ENCODE data around the gene PHEX.
"Not testable (repeated sequence)": the region's sequence is repeated elsewhere in the genome, so short reads cannot be mapped to it uniquely, and the experiment has no call there.

PHEX gene

DNA sequence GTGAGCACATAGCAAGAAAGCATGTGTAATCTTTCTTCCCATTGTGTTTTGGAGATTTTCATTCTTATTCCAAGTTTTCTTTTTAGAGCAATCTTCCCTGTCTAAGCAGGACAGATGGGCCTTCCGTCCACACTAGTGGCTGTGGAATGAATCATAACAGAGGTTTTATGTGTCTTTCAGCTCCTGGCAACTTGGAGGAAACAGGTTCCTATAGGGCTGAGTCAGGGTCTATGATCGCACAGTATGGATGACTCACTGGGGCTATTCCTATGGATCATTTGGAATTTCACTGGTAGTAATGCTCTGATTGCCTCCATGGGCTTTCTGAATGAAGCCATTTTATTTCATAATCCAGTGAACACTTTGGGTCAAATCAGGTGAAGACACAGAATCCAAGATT is 188.8 kb downstream of the PHEX start:
- DNase-seq (ENCODE audit: low read depth in 1 of 2, low spot score in 1 of 2): no peak

DNA sequence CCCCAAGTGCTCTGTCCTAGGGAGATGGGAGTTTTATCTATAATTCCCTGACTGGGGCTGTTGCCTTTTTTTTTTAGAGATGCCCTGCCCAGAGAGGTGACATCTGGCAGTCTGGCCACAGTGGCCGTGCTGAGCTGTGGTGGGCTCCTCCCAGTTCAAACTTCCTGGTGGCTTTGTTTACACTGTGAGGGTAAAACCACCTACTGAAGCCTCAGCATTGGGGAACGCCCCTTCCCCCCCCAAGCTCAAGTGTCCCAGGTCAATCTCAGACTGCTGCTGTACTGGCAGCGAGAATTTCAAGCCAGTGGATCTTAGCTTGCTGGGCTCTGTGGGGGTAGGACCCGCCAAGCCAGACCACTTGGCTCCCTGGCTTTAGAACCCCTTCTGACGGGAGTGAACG is 202.3 kb downstream of the PHEX start:
- no peak for DNase-seq (ENCODE audit: low read depth in 1 of 2, low spot score in 1 of 2)

DNA sequence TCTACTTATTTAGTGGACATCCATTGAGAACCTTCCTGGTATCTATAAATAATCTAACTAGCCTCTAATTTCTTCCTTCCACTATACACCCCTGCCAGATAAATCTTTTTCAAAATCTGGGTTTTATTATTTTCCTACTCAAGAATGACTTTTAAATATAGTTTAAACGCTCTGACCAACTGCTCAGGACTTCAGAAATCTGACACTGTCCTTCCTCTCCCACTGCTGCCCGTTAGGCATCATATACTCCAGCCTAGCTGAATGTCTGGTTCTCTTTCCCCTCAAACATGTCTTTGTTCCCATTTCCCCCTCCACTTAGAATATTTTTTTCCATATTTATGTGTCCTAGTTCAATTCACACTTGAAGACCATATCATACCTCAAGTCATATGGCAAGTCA is 205.4 kb downstream of the PHEX start:
- DNase-seq (ENCODE audit: low read depth in 1 of 2, low spot score in 1 of 2): no peak

DNA sequence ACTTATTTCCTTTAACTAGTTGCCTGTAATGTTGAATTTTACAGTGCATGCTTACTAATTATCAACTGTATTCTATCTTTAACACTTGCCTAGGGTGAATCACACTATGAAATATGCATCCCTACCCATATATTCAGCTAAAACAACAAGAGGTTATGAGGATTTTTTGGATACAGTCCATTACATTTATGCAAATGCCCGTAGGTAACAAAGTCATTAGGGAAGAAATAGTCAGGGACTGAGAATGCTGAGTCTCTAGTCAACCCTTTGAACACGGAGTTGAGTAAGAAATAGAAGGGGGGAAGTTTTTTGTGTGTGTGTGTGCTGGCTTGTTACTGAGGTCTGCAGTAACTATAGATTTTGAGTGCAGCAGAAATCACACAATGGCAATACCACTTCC is 214.5 kb downstream of the PHEX start:
- DNase-seq (ENCODE audit: low read depth in 1 of 2, low spot score in 1 of 2): no peak

DNA sequence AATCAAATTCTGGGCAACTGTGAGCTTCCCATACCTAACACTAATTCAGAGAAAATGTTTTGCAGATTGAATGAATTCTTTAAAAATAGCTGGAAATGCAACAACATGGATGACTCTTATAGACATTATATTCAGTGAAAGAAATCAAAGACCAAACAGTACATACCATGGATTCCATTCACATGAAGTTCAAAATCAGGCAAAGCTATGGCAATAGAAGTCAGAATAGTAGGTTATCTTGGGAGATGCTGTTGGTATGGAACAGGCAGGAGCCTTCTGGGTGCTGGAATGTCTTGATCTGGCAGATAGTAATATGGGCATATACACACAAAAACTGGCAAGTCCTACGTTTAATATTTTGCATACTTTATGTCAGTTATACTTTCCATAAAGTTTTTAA is 215.0 kb downstream of the PHEX start:
- no peak for DNase-seq (ENCODE audit: low read depth in 1 of 2, low spot score in 1 of 2)

DNA sequence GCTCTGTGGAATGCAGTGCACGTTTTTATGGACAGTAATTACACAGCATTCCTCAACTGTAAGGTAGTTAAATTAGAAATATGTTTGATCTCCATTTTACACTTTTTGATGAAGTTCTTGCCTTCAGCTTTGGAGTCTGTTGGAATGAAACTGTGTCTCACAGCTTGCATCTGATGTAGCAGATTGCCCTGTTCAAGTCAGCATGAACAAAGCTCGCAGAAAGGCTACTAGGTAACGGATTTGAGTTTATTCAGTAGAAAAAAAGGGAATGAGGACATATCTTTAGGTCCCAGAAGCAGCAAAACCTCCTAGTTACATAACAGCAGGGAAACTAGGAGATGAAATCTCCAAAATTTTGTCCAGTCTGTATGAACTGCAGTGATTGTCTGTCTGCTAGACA is 216.3 kb downstream of the PHEX start:
- no peak for DNase-seq (ENCODE audit: low read depth in 1 of 2, low spot score in 1 of 2)

DNA sequence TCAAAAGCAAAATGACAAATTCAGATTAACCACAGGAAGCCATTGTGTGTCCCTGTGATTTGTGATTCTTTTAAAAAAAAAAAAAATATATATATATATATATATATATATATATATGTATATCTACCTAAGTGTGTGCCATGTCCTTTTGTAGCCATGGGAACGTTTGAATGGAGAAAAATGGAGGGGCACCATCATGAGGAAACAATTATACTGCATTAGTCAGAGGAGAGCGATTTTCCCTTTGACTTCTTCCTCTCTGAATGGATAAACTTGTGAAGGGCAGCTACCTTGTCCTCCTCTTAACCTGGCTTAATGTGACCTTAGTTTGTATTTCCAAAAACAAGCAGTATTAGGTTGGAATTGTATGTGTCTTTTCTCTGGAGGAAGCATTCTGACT is 217.2 kb downstream of the PHEX start:
- DNase-seq (ENCODE audit: low read depth in 1 of 2, low spot score in 1 of 2): no peak

DNA sequence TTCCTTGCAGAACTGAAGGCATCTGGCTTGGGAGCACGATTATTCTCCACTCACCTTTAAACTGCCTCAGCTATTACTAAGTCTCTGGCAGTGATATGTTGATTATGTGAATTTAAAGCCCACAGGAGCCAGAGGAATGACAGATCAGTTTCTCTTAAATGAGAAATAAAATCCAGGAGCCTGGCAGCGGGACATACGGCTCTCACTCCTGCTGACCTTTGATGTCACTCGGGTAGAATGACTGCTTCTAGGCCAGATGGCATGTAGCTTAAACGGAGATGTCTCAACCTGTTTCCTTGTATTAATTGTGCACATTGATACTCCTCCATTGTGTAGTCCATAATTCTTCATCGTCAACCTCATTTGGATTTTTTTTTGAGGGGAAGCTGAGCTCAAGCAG is 236.6 kb downstream of the PHEX start:
- no peak for DNase-seq (ENCODE audit: low read depth in 1 of 2, low spot score in 1 of 2)

DNA sequence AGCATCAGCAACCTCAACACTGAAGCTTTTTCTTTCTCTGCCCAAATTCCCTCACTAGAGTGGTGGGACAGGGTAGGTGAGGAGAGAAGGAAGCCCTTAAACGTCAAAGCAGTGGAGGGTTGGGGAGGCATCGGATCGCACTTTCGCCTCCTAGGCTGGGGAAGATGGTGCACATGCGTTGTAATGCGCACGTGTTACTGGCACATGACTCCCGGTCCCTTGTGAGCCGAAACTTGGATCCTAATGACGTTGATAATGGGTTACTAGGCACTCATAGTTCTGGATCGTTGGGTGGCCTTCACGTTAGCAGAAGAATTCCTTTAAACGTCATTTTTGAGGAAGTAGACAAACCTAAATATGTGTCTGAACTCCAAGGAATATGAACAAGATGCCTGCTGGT is 240.5 kb downstream of the PHEX start, which contains the start of gene CBLL2:
Gene CBLL2 (plus strand): TSS at position 301 of the 400 bp plus-strand sequence. CDS start 79 bp downstream, at position 380.
- no peak for DNase-seq (ENCODE audit: low read depth in 1 of 2, low spot score in 1 of 2)

DNA sequence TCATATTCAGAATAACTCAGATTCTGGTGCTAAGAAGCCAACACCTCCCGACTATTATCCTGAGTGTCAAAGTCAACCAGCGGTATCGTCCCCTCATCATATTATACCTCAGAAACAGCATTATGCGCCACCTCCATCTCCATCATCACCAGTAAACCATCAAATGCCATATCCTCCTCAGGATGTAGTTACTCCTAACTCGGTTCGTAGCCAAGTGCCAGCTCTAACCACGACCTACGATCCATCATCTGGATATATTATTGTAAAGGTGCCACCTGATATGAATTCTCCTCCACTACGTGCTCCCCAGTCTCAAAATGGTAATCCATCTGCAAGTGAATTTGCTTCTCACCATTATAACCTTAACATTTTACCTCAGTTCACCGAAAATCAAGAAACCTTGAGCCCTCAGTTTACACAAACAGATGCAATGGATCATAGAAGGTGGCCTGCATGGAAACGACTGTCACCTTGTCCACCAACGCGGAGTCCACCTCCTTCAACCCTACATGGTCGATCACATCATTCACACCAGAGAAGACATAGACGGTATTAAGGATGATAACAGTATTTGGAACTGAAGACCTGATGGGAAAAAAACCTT is 241.7 kb downstream of the PHEX start:
- DNase-seq (ENCODE audit: low read depth in 1 of 2, low spot score in 1 of 2): no peak

DNA sequence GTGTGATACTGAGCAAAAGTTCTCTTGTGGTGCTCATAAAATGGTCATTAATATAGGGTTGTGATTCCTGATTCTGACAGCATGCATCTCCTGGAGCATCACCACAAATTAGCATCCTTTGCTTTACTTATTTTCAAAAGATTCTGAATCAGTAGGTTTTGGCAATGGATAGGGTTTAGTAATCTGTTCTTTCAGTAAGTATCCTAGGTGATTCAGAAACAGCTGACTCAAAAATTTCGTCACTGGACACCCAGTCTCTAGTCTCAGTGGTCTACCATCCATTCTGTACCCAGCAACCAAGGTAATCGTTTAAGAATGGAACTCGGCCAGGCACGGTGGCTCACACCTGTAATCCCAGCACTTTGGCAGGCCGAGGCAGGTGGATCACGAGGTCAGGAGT is 244.7 kb downstream of the PHEX start:
- DNase-seq (ENCODE audit: low read depth in 1 of 2, low spot score in 1 of 2): no peak

DNA sequence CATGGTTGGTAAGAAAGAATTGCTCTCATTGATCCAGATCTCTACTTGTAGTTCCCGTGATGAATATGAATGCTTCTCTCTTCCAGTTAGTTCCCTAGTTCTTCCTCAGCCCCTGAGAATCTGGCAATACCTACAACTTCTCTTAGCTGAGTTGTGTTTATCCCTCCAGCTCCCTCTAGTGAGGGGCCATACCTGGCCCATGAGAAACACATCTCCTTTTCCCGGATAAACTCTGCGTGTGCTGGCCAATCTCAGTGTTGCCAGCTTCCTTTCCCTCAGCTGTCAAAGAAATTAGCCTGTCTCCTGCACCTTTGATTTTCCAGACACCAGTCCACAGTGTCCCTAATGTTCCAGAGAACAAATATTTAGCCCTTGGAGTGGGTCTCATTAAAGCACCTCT is 246.2 kb downstream of the PHEX start:
- no peak for DNase-seq (ENCODE audit: low read depth in 1 of 2, low spot score in 1 of 2)

DNA sequence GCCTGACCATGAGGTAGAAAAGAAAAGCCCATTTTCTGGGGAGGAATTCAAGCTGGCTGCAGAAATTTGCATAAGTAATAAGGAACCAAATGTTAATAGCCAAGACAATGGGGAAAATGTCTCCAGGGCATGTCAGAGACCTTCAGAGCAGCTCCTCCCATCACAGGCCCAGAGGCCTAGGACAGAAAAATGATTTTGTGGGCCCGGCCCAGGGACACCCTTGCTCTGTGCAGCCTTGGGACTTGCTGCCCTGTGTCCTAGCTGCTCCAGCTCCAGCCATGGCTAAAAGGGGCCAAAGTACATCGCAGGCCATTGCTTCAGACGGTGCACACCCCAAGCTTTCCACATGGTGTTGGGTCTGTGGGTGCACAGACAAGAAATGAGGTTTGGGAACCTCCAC is 257.1 kb downstream of the PHEX start:
- DNase-seq (ENCODE audit: low read depth in 1 of 2, low spot score in 1 of 2): not testable (repeated sequence)

DNA sequence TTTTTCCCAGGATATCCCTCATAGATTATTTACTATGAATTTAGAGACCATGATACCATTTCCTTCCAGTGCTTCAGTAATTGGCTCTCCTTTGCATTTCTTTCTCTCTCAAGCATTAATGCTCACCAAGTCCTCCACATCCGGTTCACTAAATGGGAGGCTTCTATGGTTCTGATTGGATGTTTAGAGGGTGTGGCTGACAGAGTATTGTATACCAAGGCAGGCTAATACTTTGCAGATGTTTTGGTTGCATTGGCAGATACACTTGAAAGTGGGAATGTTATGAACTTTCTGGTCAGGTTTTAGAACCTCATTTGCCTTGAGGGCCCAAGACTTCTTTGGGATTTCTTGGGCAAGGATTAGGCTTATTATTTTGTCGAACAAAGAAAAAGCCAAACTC is 264.7 kb downstream of the PHEX start:
- no peak for DNase-seq (ENCODE audit: low read depth in 1 of 2, low spot score in 1 of 2)

DNA sequence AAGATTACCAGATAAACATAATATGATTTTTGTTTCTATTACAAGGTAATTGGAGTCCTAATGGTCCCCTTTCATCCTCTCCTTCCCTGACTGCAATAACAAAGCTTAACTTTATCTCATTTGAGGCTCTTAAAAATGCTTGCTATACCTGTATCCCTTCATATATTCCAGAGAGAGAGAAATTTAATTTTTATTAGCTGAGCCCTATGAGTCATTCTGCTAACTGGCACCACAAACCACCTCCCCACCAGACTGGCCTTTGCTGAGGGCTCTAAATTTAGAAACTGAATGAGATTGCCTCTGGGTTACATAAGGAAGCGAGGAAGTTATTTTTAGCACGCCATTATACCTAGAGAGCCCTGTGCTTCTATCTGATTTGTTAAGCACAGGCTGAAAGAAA is 268.0 kb downstream of the PHEX start:
- DNase-seq (ENCODE audit: low read depth in 1 of 2, low spot score in 1 of 2): no peak

Measured in stimulated activated CD4-positive, alpha-beta T cell treated with anti-CD3 and anti-CD28 coated beads, Interleukin-15, amount 100 ng/mL, for 1 hour (primary cell).